Skin of body (tissue), 2 donors: Measurements from ENCODE around the gene CPN1. TPM values are rescaled to one million over a fixed set of nuclear protein-coding genes. Genes with fewer than 3 reads are reported as not detected.

Experiments
- DNase-seq: peaks from one replicate; lab custom pipeline; 2025; lab: John Stamatoyannopoulos, UW
- total RNA-seq: library from RNA; depleted of rRNA; stranded (reverse); fragments of >200 nt; gene quantifications from one replicate; pipeline ENCODE4 v1.2.3, GENCODE V29; 2014

Gene CPN1
- total RNA-seq, 1 donor from 2014 or later, result not detected

- no peak for DNase-seq
Observed at GRCh38 chr10:99998889-99999288, 82.8 kb downstream of the CPN1 start.

GRCh38 chr10:99996671-99997648 lies 84.7 kb downstream of the CPN1 start:
- DNase-seq, result peak; percentile 66

- no peak for DNase-seq
Observed at GRCh38 chr10:99995713-99996112, 86.0 kb downstream of the CPN1 start.

- DNase-seq, result no peak
Observed at GRCh38 chr10:99995269-99995668, 86.4 kb downstream of the CPN1 start.

GRCh38 chr10:99994801-99995200 lies 86.9 kb downstream of the CPN1 start:
- no peak for DNase-seq

DNA sequence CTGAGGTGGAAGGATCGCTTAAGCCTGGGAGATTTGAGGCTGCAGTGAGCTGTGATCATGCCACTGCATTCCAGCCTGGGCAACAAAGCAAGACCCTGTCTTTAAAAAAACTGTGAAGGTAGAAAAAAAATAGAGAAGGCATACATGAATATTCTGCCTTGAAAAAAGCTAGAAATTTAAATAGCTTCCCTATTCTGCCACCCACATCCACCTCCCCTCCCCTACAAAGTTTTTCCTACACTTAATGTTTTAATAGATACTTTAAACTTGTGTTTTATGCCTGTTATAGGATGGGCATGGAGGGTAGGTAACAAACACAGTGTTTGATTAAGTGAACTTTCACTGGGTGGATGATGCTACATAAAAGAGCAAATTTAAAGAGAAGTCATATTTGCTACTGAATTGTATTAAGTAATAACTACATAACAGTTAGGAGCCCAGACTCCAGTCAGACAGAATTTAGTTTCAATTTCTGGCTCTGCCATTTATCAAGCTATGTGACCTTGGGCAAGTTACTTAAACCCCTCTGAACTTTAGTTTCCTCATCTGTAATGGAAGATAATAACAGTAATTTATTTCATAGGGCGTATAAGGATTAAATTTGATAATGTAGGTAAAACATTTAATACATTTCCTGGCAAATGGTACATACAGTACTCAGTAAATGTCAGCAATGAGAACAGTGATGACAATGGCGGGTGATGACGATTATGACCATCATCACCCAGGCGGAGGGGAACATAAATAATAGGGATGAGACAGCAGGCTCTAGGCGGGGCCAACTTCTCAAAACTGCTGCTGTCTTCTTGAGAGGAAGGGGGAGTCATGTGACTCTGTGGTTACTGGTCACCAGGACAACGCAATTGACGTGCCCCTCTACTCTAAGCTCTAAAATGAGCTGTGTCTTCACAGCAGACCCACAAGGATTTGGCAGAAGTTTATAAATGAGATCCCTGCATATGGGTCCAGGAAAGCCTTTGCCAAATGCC lies 87.7 kb downstream of the CPN1 start:
- DNase-seq, result peak; percentile 96

Other genes starting within 250 kb of the CPN1 start
- gene DNMBP, start 71.9 kb downstream of the CPN1 start, total RNA-seq, result 20.0 TPM
- 33.8 TPM for gene ERLIN1, start 104.2 kb upstream of the CPN1 start, total RNA-seq
- gene CHUK, start 147.7 kb upstream of the CPN1 start, total RNA-seq, result 15.7 TPM
- gene CWF19L1, start 185.8 kb upstream of the CPN1 start, total RNA-seq, result 22.8 TPM
- gene BLOC1S2, start 204.8 kb upstream of the CPN1 start, total RNA-seq, result 32.4 TPM
- not detected for gene PKD2L1, start 248.4 kb upstream of the CPN1 start, total RNA-seq